HTR-8/SVneo (cell line): ENCODE results near the gene ILKAP.
"Not testable (repeated sequence)": the region's sequence is repeated elsewhere in the genome, so short reads cannot be mapped to it uniquely, and the experiment has no call there.

ENCODE experiments used
- DNase-seq: peaks from one replicate; pipeline ENCODE4 v3.0.0; 2011; ENCODE audit warnings: low spot score, mixed read lengths; ENCODE audit not compliant: insufficient read length
- FAIRE-seq: peaks from 2 replicates; lab custom pipeline; 2011; peaks lifted over from hg19 to GRCh38; lab: Jason Lieb, UNC

The ILKAP gene

GRCh38 chr2:238203973-238204683 is 633 bp upstream of the ILKAP start:
- DNase-seq (no peak), FAIRE-seq (peak; percentile 9)

DNA sequence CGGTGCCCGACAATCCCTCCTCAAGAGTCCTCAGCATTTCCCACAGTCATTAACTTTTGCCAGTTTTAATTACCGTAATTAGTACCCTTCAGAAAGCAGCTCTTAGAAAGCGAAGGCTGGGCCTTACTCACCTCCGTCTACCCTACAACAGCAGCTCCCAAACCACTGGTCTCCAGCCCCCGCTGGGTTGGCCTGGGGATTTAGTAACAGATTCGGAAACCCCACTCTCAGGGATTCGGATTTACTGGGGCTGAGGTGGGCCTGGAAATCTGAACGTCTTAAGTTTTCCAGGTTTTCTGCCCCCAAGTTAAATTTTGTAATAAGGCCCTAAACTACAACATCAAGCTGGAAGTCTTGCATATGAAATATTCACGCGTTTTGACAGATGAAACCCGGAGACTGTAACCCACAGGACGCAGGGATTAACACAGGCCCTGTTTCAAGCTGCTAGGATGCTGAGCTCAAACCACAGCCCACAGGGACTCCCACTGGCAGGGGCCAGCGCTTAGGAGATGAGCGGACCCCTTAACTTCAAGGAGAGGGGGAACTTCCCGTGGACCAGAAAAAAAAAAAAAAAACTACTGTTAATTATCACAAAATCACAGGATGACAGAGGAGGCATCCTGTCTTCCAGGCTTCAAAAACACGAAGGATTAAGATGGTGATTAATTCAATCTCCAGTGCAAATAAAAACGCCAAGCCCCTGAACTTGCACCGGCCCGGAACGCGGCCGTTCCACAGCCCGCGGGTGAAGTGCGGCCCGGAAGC is 985 bp downstream of the ILKAP start:
- no peak for FAIRE-seq
- DNase-seq = peak; percentile 23

GRCh38 chr2:238190445-238190844 is 13.1 kb downstream of the ILKAP start:
- DNase-seq = no peak
- FAIRE-seq = no peak

DNA sequence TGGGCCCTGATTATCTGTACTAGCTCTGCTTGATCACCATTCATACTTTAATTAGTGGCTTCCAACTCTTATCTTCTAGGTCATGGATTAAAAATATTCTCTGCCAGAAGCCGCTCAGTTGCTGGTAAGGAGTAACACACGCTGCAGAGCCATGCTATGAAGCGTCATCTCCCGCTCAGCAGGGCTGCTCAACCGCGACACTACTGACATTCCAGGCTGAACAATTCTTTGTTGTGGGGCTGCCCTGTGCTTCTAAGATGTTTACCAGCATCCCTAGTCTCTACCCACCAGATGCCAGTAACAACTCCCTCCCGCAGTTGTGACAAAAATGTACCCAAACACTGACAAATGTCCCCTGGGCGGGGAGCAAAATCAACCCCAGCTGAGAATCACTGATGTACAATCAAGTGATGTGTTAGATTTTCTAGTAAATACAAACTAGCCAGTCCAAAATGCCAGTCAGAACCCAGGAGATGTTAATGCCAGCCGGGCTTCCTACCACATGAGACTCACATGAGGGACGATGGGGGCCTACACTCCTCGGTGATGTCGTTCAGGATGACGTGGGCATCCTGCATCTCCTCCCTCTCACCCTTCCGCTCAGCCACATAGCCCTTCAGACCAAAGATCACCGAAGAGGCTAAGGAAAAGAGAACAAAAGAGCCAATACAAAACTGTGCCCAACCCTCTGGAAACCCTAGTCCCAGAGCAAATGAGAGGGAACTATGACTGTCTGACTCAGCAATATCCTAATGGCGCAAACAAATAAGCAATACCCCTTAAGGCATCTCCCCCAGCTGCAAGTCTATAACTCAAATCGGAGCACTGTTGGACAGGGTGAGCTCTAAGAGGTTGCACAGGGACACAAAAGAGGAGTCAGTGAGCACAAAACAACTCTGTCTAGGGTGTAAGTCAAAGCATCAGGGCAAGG is 15.6 kb downstream of the ILKAP start:
- FAIRE-seq (no peak), DNase-seq (no peak)

- FAIRE-seq (no peak), DNase-seq (no peak)
These were observed 19.7 kb downstream of the ILKAP start for GRCh38 chr2:238183821-238184220.

DNA sequence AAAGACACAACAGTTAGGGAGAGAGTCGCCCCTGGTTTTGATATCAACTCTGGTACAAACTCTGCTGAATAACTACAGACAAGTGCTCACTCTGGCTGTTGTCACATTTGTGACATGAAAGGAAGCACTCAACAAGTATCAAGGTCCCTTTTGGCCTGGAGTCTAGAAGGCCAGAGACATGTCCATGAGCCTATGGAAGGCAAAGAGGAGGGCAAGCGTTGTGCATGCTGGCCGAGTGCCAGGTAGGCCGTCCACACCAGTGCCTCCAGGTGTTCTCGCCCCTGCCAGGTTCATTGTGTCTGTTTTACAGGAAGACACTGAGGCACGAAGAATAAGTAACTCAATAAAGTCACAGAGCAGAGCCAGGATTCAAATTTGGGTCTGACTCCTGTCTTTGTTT is 21.1 kb downstream of the ILKAP start:
- no peak for DNase-seq
- no peak for FAIRE-seq

DNA sequence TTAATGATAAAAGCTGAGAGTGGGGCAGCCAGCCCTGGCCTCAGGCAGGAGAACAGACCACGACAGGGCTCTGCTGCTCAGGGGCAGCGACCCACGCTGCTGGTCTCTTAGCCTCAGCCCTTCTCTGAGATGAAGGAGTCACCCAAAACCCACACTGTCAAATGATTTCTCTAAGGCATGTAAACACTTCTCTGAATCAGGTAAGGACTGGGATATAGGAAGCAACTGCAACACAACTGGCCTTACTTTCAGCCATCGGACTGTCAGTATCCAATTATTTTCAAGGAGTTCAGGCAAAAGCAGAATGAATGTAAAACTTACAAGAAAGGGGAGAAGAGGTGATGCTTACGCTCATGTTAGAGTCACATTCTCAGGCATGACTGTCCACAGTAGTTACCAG is 22.9 kb downstream of the ILKAP start:
- no peak for DNase-seq
- no peak for FAIRE-seq

GRCh38 chr2:238176613-238177012 is 26.9 kb downstream of the ILKAP start:
- no peak for FAIRE-seq

GRCh38 chr2:238174701-238175100 is 28.8 kb downstream of the ILKAP start:
- FAIRE-seq (no peak), DNase-seq (no peak)

More at GRCh38 chr2:238176613-238177012, 26.9 kb downstream of the ILKAP start:
- DNase-seq = no peak

DNA sequence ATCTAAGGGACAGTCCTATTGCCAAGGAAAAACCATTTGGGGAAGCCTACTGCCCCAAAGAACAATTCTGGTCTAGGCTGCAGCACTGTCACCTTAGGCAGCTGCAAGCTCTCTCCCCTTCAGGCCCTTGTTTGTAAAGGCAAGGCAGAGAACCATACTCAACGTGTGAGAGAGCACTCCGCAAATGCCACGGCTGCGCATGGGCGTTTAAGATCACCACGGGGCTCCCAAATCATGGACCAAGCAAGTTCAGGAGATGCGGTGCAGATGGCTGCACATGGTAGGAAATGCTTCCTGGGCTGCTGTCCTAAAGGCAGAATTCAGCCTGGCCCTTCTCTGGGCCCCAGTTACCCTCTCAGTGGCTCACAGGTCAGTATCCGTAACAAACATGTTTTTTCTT is 29.2 kb downstream of the ILKAP start:
- no peak for DNase-seq
- no peak for FAIRE-seq

- no peak for FAIRE-seq
- DNase-seq = no peak
These were observed 29.8 kb downstream of the ILKAP start for GRCh38 chr2:238173692-238174091.

DNA sequence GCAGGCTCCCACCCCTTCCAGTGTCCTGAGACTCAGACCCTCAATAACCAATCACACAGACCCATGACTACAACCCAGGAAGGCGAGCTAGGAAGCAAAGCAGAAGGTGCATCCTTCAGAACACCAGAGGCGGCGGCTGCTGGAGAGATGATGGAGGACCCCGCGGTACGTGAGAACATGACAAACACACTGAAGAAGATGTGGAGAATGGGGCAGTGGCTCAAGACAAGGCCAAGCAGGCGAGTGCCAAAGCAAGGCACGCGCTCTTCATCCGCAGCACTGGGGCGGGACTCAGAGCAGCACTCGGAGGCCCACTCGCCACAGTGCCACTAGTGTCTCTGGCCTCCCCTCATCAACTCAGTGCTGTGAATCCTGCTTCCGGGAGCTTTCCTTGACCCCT is 31.1 kb downstream of the ILKAP start:
- FAIRE-seq (no peak), DNase-seq (no peak)

GRCh38 chr2:238171575-238172187 is 31.8 kb downstream of the ILKAP start:
- DNase-seq (no peak), FAIRE-seq (no peak)

DNA sequence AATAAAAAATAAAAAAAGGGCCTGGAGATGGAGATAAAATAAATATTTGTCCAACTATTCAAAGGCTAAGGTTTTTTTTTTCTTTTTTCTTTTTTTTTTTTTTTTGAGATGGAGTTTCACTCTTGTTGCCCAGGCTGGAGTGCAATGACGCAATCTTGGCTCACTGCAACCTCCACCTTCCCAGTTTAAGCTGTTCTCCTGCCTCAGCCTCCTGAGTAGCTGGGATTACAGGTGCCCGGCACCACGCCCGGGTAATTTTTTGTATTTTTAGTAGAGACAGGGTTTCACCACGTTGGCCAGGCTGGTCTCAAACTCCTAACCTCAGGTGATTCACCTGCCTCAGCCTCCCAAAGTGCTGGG is 32.4 kb downstream of the ILKAP start:
- FAIRE-seq, DNase-seq: not testable (repeated sequence)

DNA sequence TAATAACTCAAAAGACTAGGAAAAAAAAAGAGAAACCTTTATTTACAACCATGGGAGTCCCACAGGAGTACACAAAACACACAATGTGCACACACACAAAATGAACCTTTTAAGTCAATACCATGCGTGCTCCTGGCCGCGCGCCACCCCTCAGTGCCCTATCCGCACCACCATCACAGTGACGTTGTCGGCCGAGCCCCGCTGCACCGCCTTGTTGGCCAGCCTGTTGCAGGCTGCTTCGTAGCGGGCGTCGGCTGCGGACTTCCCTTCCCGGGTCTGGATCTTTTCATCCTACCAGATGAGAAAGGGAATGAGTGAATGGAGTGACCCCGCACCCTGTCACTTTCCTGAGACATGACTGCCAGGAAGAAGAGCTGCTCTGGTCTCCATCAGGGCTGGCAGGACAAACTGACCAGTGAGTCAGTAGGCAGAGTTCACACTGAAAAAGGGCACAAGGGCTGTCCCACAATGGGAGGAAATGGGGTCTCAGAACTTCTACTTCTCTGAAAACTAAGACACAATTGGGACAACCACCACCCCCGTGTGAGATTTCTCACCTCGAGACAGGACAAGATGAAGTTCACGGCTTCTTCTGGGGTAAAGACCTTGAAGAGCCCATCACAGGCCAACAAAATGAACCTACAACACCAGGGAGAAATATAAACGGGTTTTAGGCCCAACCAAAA is 33.0 kb downstream of the ILKAP start:
- no peak for FAIRE-seq
- no peak for DNase-seq

- peak; percentile 48 for FAIRE-seq
- peak; percentile 30 for DNase-seq
These were observed 33.7 kb downstream of the ILKAP start for GRCh38 chr2:238169708-238170251.

GRCh38 chr2:238169048-238169707 is 34.3 kb downstream of the ILKAP start:
- DNase-seq (no peak), FAIRE-seq (no peak)

- FAIRE-seq = no peak
- DNase-seq = no peak
These were observed 35.1 kb downstream of the ILKAP start for GRCh38 chr2:238168196-238169047.
